A673 (cell line): ENCODE measurements around the gene IL10RB. TPM values are rescaled to one million over a fixed set of nuclear protein-coding genes. Genes with fewer than 3 reads are reported as not detected.

Experiments used
- BruUV-seq: library from RNA; stranded (reverse); fragments of 400-500 nt; replicated peaks from 2 replicates; lab custom pipeline; 2021; lab: Mats Ljungman, UMichigan
- CTCF ChIA-PET: fragments of 300-600 bp; sonication (Branson Sonifier 250); formaldehyde crosslinking; loops from one replicate; lab custom pipeline; 2022; ENCODE audit warnings: antibody characterized with exemption; lab: Charles Lee
- POLR2A ChIA-PET: fragments of 300-600 bp; sonication (Branson Sonifier 250); formaldehyde crosslinking; loops from one replicate; lab custom pipeline; 2022; ENCODE audit warnings: antibody characterized with exemption; ENCODE audit not compliant: low non-redundant PET; lab: Charles Lee
- DNase-seq: peaks from one replicate; pipeline ENCODE4 v3.0.0-alpha.2; 2015; ENCODE audit warnings: low spot score
- H3K27ac ChIP-seq: fragments of 200-600 bp; sonication (generic); 2 replicates; pipeline ENCODE4 v1.5.1; 2016; ENCODE audit warnings: mixed run types, low read depth, mild to moderate bottlenecking, mixed read lengths, antibody characterized with exemption, low read length; ENCODE audit not compliant: poor library complexity, severe bottlenecking
- H3K27me3 ChIP-seq: fragments of 200-600 bp; sonication (generic); replicated peaks from 2 replicates; pipeline ENCODE4 v1.6.1; 2017; ENCODE audit warnings: mixed run types, low read depth, mild to moderate bottlenecking, mixed read lengths, antibody characterized with exemption, low read length; ENCODE audit not compliant: insufficient read depth, poor library complexity
- H3K36me3 ChIP-seq: fragments of 200-600 bp; sonication (generic); 2 replicates; pipeline ENCODE4 v1.6.1; 2016; ENCODE audit warnings: mixed run types, mild to moderate bottlenecking, mixed read lengths, antibody characterized with exemption, low read length; ENCODE audit not compliant: insufficient read depth, poor library complexity, severe bottlenecking
- H3K4me1 ChIP-seq: fragments of 200-600 bp; sonication (generic); 2 replicates; pipeline ENCODE4 v1.6.1; 2017; ENCODE audit warnings: mixed run types, mild to moderate bottlenecking, mixed read lengths, antibody characterized with exemption, low read length; ENCODE audit not compliant: insufficient read depth, poor library complexity, severe bottlenecking
- H3K4me3 ChIP-seq: fragments of 200-600 bp; sonication (generic); 2 replicates; pipeline ENCODE4 v1.5.1; 2016; ENCODE audit warnings: low read depth, mixed run types, mild to moderate bottlenecking, mixed read lengths, low read length; ENCODE audit not compliant: poor library complexity, severe bottlenecking
- H3K9me3 ChIP-seq: fragments of 200-600 bp; sonication (generic); 2 replicates; pipeline ENCODE4 v1.6.1; 2016; ENCODE audit warnings: mixed run types, low read depth, mild to moderate bottlenecking, mixed read lengths, antibody characterized with exemption, low read length; ENCODE audit not compliant: poor library complexity, severe bottlenecking
- EZH2 ChIP-seq: fragments of 200-600 bp; sonication (generic); IDR thresholded peaks from 2 replicates; pipeline ENCODE4 v1.6.1; 2017; ENCODE audit warnings: borderline replicate concordance, low read depth, mild to moderate bottlenecking, mixed read lengths, antibody characterized with exemption, low read length; ENCODE audit not compliant: poor library complexity, severe bottlenecking
- intact Hi-C: fragments of 100-400 bp; cut with micrococcal nuclease; formaldehyde crosslinking; loops from one replicate; pipeline ENCODE4 v1.10.0; 2022; ENCODE audit not compliant: unreplicated experiment
- total RNA-seq: library from RNA; stranded (reverse); gene quantifications from 2 replicates; pipeline ENCODE4 v1.2.3, GENCODE V29; 2021
- TF ChIP-seq, protein P1 (sequence below): fragments of 300-800, 200-600 bp; sonication (generic); conservative IDR thresholded peaks from 2 replicates; pipeline ENCODE4 v1.5.1; 2017; ENCODE audit warnings: low read depth, mild to moderate bottlenecking, antibody characterized with exemption, low read length, moderate library complexity, mixed read lengths

The IL10RB gene
- total RNA-seq, 1 experiment from 2014 or later, result 11.1 TPM

DNA sequence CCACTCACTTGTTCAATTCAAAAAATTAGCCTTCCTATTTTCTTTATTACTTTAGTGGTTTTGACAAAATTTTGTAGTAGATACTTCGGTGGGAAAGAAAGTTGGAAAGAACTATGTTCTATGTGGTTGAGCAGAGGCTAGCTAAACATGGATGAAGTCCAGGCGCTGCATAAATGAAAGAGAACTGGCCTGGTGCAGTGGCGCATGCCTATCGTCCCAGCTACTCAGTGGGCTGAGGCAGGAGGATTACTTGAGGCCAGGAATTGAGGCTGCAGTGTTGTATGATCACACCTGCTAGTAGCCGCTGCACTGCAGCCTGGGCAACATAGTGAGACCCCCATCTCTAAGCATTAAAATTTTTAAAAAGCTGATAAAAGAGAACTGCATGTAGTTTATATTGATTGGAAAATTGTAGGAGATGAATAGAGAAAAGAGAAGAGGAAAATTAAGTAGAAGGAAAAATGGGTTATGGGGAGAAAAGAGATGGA lies 79.6 kb downstream of the IL10RB start:
- no peaks in the 10 kb centered on the region for H3K9me3 ChIP-seq
- H3K4me1 ChIP-seq, result no peaks in the 10 kb centered on the region
- no peaks in the 10 kb centered on the region for H3K27me3 ChIP-seq
- DNase-seq, result no peak
- BruUV-seq, result no TSS peak
- CTCF ChIA-PET, result interaction anchor here (1.7 kb wide), 1 partner anchor 16 kb away, joined by 7 read pairs; no protein-coding TSS in a partner anchor
- H3K27ac ChIP-seq, result no peak overlapping the region
- no peak overlapping the region for H3K4me3 ChIP-seq
- intact Hi-C loops, result no loop called here
- POLR2A ChIA-PET, result no interaction called here
- peaks cover 20% of the 10 kb centered on the region for H3K36me3 ChIP-seq
- TF ChIP-seq EZH2, result no peak
- TF ChIP-seq, protein P1, sequence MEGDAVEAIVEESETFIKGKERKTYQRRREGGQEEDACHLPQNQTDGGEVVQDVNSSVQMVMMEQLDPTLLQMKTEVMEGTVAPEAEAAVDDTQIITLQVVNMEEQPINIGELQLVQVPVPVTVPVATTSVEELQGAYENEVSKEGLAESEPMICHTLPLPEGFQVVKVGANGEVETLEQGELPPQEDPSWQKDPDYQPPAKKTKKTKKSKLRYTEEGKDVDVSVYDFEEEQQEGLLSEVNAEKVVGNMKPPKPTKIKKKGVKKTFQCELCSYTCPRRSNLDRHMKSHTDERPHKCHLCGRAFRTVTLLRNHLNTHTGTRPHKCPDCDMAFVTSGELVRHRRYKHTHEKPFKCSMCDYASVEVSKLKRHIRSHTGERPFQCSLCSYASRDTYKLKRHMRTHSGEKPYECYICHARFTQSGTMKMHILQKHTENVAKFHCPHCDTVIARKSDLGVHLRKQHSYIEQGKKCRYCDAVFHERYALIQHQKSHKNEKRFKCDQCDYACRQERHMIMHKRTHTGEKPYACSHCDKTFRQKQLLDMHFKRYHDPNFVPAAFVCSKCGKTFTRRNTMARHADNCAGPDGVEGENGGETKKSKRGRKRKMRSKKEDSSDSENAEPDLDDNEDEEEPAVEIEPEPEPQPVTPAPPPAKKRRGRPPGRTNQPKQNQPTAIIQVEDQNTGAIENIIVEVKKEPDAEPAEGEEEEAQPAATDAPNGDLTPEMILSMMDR, result no peak

Other genes with a start within 250 kb of the IL10RB start
- gene OLIG2, start 240.4 kb upstream of the IL10RB start, total RNA-seq, result not detected in 2 replicates
- not detected in 2 replicates for gene OLIG1, start 196.2 kb upstream of the IL10RB start, total RNA-seq
- 21.5 and 28.2 TPM in 2 replicates for gene IFNAR2, start 36.4 kb upstream of the IL10RB start, total RNA-seq
- 32.4 and 38.1 TPM in 2 replicates for gene IFNAR1, start 58.6 kb downstream of the IL10RB start, total RNA-seq
- 48.9 and 50.8 TPM in 2 replicates for gene IFNGR2, start 137.0 kb downstream of the IL10RB start, total RNA-seq
- gene TMEM50B, start 213.6 kb downstream of the IL10RB start, total RNA-seq, result 18.9 and 19.1 TPM in 2 replicates
- 1.7 and 2.1 TPM in 2 replicates for gene DNAJC28, start 225.3 kb downstream of the IL10RB start, total RNA-seq